ENCODE results near the gene YIF1A.

DNA sequence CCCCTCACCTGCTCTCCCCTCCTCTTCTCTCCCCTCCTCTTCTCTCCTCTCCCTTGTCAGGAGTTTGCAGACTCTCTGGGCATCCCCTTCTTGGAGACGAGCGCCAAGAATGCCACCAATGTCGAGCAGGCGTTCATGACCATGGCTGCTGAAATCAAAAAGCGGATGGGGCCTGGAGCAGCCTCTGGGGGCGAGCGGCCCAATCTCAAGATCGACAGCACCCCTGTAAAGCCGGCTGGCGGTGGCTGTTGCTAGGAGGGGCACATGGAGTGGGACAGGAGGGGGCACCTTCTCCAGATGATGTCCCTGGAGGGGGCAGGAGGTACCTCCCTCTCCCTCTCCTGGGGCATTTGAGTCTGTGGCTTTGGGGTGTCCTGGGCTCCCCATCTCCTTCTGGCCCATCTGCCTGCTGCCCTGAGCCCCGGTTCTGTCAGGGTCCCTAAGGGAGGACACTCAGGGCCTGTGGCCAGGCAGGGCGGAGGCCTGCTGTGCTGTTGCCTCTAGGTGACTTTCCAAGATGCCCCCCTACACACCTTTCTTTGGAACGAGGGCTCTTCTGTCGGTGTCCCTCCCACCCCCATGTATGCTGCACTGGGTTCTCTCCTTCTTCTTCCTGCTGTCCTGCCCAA lies 12.8 kb downstream of the YIF1A start:
- TF ChIP-seq, protein P1, sequence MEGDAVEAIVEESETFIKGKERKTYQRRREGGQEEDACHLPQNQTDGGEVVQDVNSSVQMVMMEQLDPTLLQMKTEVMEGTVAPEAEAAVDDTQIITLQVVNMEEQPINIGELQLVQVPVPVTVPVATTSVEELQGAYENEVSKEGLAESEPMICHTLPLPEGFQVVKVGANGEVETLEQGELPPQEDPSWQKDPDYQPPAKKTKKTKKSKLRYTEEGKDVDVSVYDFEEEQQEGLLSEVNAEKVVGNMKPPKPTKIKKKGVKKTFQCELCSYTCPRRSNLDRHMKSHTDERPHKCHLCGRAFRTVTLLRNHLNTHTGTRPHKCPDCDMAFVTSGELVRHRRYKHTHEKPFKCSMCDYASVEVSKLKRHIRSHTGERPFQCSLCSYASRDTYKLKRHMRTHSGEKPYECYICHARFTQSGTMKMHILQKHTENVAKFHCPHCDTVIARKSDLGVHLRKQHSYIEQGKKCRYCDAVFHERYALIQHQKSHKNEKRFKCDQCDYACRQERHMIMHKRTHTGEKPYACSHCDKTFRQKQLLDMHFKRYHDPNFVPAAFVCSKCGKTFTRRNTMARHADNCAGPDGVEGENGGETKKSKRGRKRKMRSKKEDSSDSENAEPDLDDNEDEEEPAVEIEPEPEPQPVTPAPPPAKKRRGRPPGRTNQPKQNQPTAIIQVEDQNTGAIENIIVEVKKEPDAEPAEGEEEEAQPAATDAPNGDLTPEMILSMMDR (IDR thresholded peaks at IDR 0.05) = no peak
- no peak for TF ChIP-seq POLR2A (IDR thresholded peaks at IDR 0.05)

Data from adrenal gland (tissue), 5 donors.